H9 (cell line): ENCODE data around the gene PGBD4. TPM values are rescaled to one million over a fixed set of nuclear protein-coding genes. Genes with fewer than 3 reads are reported as not detected.

ENCODE experiments used
- DNase-seq: peaks from one replicate; pipeline ENCODE4 v3.0.0-alpha.2; 2017
- H2AFZ ChIP-seq: one replicate; pipeline ENCODE4 v1.6.1; 2013; ENCODE audit warnings: mild to moderate bottlenecking, low read length, control low read depth, moderate library complexity
- H2AK5ac ChIP-seq: 2 replicates; pipeline ENCODE4 v1.6.1; 2013; ENCODE audit warnings: low read length, control low read depth, mixed read lengths; ENCODE audit not compliant: insufficient read length
- H2BK120ac ChIP-seq: one replicate; pipeline ENCODE4 v1.6.1; 2013; ENCODE audit warnings: low read depth, mild to moderate bottlenecking, low read length, control low read depth, inconsistent platforms; ENCODE audit not compliant: poor library complexity, severe bottlenecking
- H2BK12ac ChIP-seq: 2 replicates; pipeline ENCODE4 v1.6.1; 2013; ENCODE audit warnings: low read length, control low read depth, mixed read lengths, low read depth; ENCODE audit not compliant: insufficient read length
- H2BK15ac ChIP-seq: 2 replicates; pipeline ENCODE4 v1.6.1; 2013; ENCODE audit warnings: low read depth, low read length, control low read depth
- H2BK20ac ChIP-seq: one replicate; pipeline ENCODE4 v1.6.1; 2013; ENCODE audit warnings: low read depth, mild to moderate bottlenecking, low read length, control low read depth, inconsistent platforms; ENCODE audit not compliant: poor library complexity, severe bottlenecking
- H2BK5ac ChIP-seq: 2 replicates; pipeline ENCODE4 v1.6.1; 2013; ENCODE audit warnings: low read length, control low read depth, mixed read lengths; ENCODE audit not compliant: insufficient read length
- H3K14ac ChIP-seq: 2 replicates; pipeline ENCODE4 v1.6.1; 2013; ENCODE audit warnings: low read length, control low read depth; ENCODE audit not compliant: insufficient read depth
- H3K18ac ChIP-seq: 2 replicates; pipeline ENCODE4 v1.6.1; 2013; ENCODE audit warnings: low read depth, mild to moderate bottlenecking, mixed read lengths, low read length, control low read depth; ENCODE audit not compliant: insufficient read length
- H3K23ac ChIP-seq: 2 replicates; pipeline ENCODE4 v1.6.1; 2013; ENCODE audit warnings: low read length, control low read depth, mixed read lengths, low read depth; ENCODE audit not compliant: insufficient read length
- H3K23me2 ChIP-seq: 2 replicates; pipeline ENCODE4 v1.6.1; 2013; ENCODE audit warnings: low read depth, mild to moderate bottlenecking, mixed read lengths, low read length, control low read depth; ENCODE audit not compliant: insufficient read length, poor library complexity, severe bottlenecking
- H3K27ac ChIP-seq: 2 replicates; pipeline ENCODE4 v1.5.1; 2013; ENCODE audit warnings: low read length, control low read depth, mixed read lengths, low read depth; ENCODE audit not compliant: insufficient read length
- H3K27me3 ChIP-seq: 2 replicates; pipeline ENCODE4 v1.6.1; 2013; ENCODE audit warnings: low read length, control low read depth, inconsistent platforms; ENCODE audit not compliant: insufficient read depth
- H3K4ac ChIP-seq: 2 replicates; pipeline ENCODE4 v1.6.1; 2013; ENCODE audit warnings: low read depth, mild to moderate bottlenecking, control low read depth, inconsistent platforms, low read length, moderate library complexity
- H3K4me1 ChIP-seq: 2 replicates; pipeline ENCODE4 v1.6.1; 2013; ENCODE audit warnings: low read length, control low read depth, inconsistent platforms; ENCODE audit not compliant: insufficient read depth
- H3K4me2 ChIP-seq: 2 replicates; pipeline ENCODE4 v1.6.1; 2013; ENCODE audit warnings: low read length, control low read depth, mixed read lengths; ENCODE audit not compliant: insufficient read length, insufficient read depth
- H3K56ac ChIP-seq: 2 replicates; pipeline ENCODE4 v1.6.1; 2013; ENCODE audit warnings: low read depth, mild to moderate bottlenecking, mixed read lengths, low read length, control low read depth; ENCODE audit not compliant: insufficient read length
- H3K79me1 ChIP-seq: 2 replicates; pipeline ENCODE4 v1.6.1; 2013; ENCODE audit warnings: low read depth, mild to moderate bottlenecking, moderate library complexity, low read length, control low read depth, inconsistent platforms; ENCODE audit not compliant: insufficient read depth, poor library complexity, severe bottlenecking
- H3K79me2 ChIP-seq: 2 replicates; pipeline ENCODE4 v1.6.1; 2013; ENCODE audit warnings: low read length, control low read depth, inconsistent platforms; ENCODE audit not compliant: insufficient read depth
- H3K9ac ChIP-seq: 2 replicates; pipeline ENCODE4 v1.6.1; 2013; ENCODE audit warnings: low read length, control low read depth, mixed read lengths; ENCODE audit not compliant: insufficient read length; ENCODE audit errors: extremely low read depth
- H3K9me3 ChIP-seq: one replicate; pipeline ENCODE4 v1.6.1; 2013; ENCODE audit warnings: low read depth, low read length, inconsistent platforms; ENCODE audit not compliant: control insufficient read depth
- H3T11ph ChIP-seq: one replicate; pipeline ENCODE4 v1.6.1; 2013; ENCODE audit warnings: mild to moderate bottlenecking, low read length, control low read depth, inconsistent platforms
- H4K20me1 ChIP-seq: one replicate; pipeline ENCODE4 v1.6.1; 2013; ENCODE audit not compliant: control insufficient read depth, insufficient read length, insufficient read depth
- H4K5ac ChIP-seq: 2 replicates; pipeline ENCODE4 v1.6.1; 2013; ENCODE audit warnings: low read depth, mild to moderate bottlenecking, mixed read lengths, low read length, control low read depth; ENCODE audit not compliant: insufficient read length
- H4K8ac ChIP-seq: replicated peaks from 2 replicates; pipeline ENCODE4 v1.6.1; 2013; ENCODE audit warnings: low read length, control low read depth, mixed read lengths, low read depth; ENCODE audit not compliant: insufficient read length
- H4K91ac ChIP-seq: 2 replicates; pipeline ENCODE4 v1.6.1; 2013; ENCODE audit warnings: low read depth, mild to moderate bottlenecking, moderate library complexity, mixed read lengths, low read length, control low read depth; ENCODE audit not compliant: insufficient read length
- H3K27ac Mint-ChIP-seq, 3 experiments: 2 replicates in 2 of 3; 3 replicates in 1 of 3; pipeline ENCODE4 v1.8.0; 2020 to 2021; ENCODE audit warnings: mixed read lengths in 3 of 3, mild to moderate bottlenecking in 1 of 3, moderate library complexity in 1 of 3
- H3K27me3 Mint-ChIP-seq: 2 replicates; pipeline ENCODE4 v1.8.0; 2021; ENCODE audit warnings: low read depth, mild to moderate bottlenecking, moderate library complexity, mixed read lengths
- H3K36me3 Mint-ChIP-seq, 3 experiments: 2 replicates in 2 of 3; 3 replicates in 1 of 3; pipeline ENCODE4 v1.8.0; 2020 to 2021; ENCODE audit warnings: low read depth in 3 of 3, mixed read lengths in 3 of 3; ENCODE audit not compliant: insufficient read depth in 1 of 3
- H3K4me1 Mint-ChIP-seq, 2 experiments: 2 replicates each; pipeline ENCODE4 v1.8.0; 2020; ENCODE audit warnings: mixed read lengths in 2 of 2
- H3K4me3 Mint-ChIP-seq, 2 experiments: 2 replicates in 1 of 2; 3 replicates in 1 of 2; pipeline ENCODE4 v1.8.0; 2020 to 2021; ENCODE audit warnings: mild to moderate bottlenecking in 2 of 2, mixed read lengths in 2 of 2, moderate library complexity in 1 of 2
- H3K9me3 Mint-ChIP-seq, 2 experiments: 2 replicates in 1 of 2; 3 replicates in 1 of 2; pipeline ENCODE4 v1.8.0; 2020; ENCODE audit warnings: mild to moderate bottlenecking in 2 of 2, mixed read lengths in 2 of 2, moderate library complexity in 1 of 2
- WGBS: extraction: QIAGEN DNeasy Blood & Tissue Kit; methylation state at CpG from one replicate; pipeline ENCODE4 v1.1.7; 2013; ENCODE audit warnings: missing lambda C conversion rate, low lambda C conversion rate, mixed read lengths; ENCODE audit not compliant: insufficient read length; ENCODE audit errors: extremely low coverage; 5-methylcytosine and 5-hydroxymethylcytosine counted together
- total RNA-seq: library from RNA; stranded (reverse); gene quantifications from 2 replicates; pipeline ENCODE4 v1.2.1, GENCODE V29; 2021
- TF ChIP-seq, protein P1 (sequence below): fragments of 200-600 bp; sonication (generic); conservative IDR thresholded peaks from 3 replicates; pipeline ENCODE4 v1.8.0; 2021; ENCODE audit warnings: antibody characterized with exemption, mild to moderate bottlenecking

PGBD4 gene
- total RNA-seq, 1 experiment from 2014 or later, result 1.2 TPM

DNA sequence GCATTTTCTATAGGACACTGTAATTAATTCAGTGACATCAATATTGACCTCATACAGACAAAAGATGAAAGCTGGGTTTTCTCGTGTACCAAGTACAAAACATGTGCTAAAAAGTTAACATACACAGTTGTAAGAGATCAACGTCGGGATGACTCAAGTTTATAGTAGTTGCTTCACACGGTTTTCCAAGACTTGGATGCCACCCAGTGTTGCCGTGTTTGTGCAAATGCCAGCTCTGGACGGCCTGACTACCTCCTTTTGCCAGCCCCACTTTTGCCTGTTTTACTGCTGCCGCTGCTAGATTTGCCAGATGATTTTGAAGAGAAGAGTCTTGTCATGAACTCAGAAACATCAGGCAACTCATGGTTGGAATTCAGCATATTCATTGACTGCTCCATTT, 17.8 kb upstream of the PGBD4 start:
- H4K5ac ChIP-seq, result no peak overlapping the region
- TF ChIP-seq, protein P1, sequence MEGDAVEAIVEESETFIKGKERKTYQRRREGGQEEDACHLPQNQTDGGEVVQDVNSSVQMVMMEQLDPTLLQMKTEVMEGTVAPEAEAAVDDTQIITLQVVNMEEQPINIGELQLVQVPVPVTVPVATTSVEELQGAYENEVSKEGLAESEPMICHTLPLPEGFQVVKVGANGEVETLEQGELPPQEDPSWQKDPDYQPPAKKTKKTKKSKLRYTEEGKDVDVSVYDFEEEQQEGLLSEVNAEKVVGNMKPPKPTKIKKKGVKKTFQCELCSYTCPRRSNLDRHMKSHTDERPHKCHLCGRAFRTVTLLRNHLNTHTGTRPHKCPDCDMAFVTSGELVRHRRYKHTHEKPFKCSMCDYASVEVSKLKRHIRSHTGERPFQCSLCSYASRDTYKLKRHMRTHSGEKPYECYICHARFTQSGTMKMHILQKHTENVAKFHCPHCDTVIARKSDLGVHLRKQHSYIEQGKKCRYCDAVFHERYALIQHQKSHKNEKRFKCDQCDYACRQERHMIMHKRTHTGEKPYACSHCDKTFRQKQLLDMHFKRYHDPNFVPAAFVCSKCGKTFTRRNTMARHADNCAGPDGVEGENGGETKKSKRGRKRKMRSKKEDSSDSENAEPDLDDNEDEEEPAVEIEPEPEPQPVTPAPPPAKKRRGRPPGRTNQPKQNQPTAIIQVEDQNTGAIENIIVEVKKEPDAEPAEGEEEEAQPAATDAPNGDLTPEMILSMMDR, result no peak
- H3K4me2 ChIP-seq, result no peak overlapping the region
- no peaks in the 10 kb centered on the region for H3K4me1 Mint-ChIP-seq
- H3K23ac ChIP-seq, result no peak overlapping the region
- H3K23me2 ChIP-seq, result no peaks in the 10 kb centered on the region
- H2AK5ac ChIP-seq, result no peak overlapping the region
- no peak overlapping the region for H2AFZ ChIP-seq
- H2BK20ac ChIP-seq, result no peak overlapping the region
- no peaks in the 10 kb centered on the region for H3K9me3 ChIP-seq
- H2BK15ac ChIP-seq, result no peak overlapping the region
- H3K79me1 ChIP-seq, result no peaks in the 10 kb centered on the region
- no CpG with 5 or more reads among the region's 7 CpGs for WGBS
- H2BK12ac ChIP-seq, result no peak overlapping the region
- no peaks in the 10 kb centered on the region for H4K20me1 ChIP-seq
- no peaks in the 10 kb centered on the region for H3K27me3 Mint-ChIP-seq
- H3K18ac ChIP-seq, result no peak overlapping the region
- H3K27me3 ChIP-seq, result no peaks in the 10 kb centered on the region
- no peaks in the 10 kb centered on the region for H3K4me1 ChIP-seq
- H3K27ac Mint-ChIP-seq, result peak overlapping the region in 1 of 3 experiments; percentile 17; a peak in 1 of 7 replicates
- DNase-seq, result no peak
- no peak overlapping the region for H4K91ac ChIP-seq
- no peak overlapping the region for H4K8ac ChIP-seq
- H2BK120ac ChIP-seq, result no peak overlapping the region
- H3K36me3 Mint-ChIP-seq, result peaks cover 0 to 32% (median 20%) of the 10 kb centered on the region in 3 experiments; a peak in 6 of 7 replicates
- H3T11ph ChIP-seq, result no peak overlapping the region
- no peak overlapping the region for H3K27ac ChIP-seq
- no peak overlapping the region for H3K56ac ChIP-seq
- H3K14ac ChIP-seq, result no peak overlapping the region
- H2BK5ac ChIP-seq, result no peak overlapping the region
- H3K4me3 Mint-ChIP-seq, result no peak overlapping the region
- no peak overlapping the region for H3K4ac ChIP-seq
- no peaks in the 10 kb centered on the region for H3K79me2 ChIP-seq
- H3K9ac ChIP-seq, result no peak overlapping the region
- no peaks in the 10 kb centered on the region for H3K9me3 Mint-ChIP-seq
